TTC549 (cell line): ENCODE measurements around the gene CREBRF.
A peak's percentile ranks its signal among the peaks of the same experiment; 100 is the strongest.
"Not testable (repeated sequence)": the region's sequence is repeated elsewhere in the genome, so short reads cannot be mapped to it uniquely, and the experiment has no call there.

Source experiments
- FAIRE-seq: peaks from 2 replicates; lab custom pipeline; 2012; peaks lifted over from hg19 to GRCh38; lab: Jason Lieb, UNC

CREBRF gene

DNA sequence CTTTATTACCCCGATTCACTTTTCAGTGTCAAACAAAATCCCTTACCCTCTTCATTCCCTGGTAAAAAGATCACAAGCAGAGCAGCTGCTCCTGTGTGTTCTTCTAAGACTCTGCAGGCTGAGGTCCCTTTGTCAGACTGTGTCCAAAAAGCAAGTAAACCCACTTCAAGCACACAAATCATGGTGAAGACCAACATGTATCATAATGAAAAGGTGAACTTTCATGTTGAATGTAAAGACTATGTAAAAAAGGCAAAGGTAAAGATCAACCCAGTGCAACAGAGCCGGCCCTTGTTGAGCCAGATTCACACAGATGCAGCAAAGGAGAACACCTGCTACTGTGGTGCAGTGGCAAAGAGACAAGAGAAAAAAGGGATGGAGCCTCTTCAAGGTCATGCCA is 34.5 kb downstream of the CREBRF start:
- no peak for FAIRE-seq

DNA sequence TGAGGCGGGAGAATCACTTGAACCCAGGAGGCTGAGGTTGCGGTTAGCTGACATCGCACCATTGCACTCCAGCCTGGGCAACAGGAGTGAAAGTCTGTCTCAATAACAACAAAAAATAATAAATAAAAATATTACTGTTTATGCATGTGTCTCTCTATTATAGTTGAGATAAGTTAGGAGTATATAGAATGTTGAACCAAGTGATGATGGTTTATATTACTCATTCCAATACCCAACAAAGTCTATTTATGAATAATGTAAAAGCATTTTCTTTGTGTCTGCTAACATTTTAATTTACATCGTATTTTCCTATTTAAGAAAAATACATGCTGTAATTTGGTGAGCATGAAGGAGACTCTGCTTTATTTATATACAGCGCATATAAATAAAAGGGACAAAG is 35.8 kb downstream of the CREBRF start:
- no peak for FAIRE-seq

DNA sequence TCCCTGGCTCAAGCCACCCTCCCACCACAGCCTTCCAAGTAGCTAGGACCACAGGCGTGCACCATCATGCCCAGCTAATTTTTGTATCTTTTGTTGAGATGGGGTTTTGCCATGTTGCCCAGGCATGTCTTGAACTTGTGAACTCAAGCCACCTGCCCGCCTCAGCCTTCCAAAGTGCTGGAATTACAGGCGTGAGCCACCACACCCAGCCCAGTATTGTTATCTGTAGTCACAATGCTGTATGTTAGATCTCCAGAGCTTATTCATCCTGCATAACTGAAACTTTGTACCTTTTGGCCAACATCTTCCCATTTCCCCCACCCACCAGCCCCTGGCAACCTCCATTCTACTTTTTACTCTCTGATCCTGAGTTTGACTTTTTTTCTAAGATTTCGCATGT is 37.5 kb downstream of the CREBRF start:
- FAIRE-seq, result no peak

- FAIRE-seq, result no peak
These were observed 38.0 kb downstream of the CREBRF start for GRCh38 chr5:173094012-173094661.

DNA sequence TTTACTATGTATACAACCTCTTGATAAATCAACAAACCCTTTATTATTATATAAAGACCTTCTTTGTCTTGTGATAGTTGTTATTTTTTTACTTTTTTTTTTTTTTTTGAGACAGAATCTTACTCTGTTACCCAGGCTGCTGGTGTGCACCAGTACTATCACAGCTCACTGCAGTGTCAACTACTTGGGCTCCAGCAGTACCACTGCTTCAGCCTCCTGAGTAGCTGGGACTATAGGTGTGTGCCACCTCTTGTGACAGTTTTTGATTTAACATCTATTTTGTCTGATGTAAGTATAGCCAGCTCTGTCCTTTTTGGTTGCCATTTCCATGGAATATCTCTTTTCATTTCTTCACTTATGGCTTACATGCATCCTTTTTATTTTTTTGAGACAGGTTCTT is 42.6 kb downstream of the CREBRF start:
- no peak for FAIRE-seq

DNA sequence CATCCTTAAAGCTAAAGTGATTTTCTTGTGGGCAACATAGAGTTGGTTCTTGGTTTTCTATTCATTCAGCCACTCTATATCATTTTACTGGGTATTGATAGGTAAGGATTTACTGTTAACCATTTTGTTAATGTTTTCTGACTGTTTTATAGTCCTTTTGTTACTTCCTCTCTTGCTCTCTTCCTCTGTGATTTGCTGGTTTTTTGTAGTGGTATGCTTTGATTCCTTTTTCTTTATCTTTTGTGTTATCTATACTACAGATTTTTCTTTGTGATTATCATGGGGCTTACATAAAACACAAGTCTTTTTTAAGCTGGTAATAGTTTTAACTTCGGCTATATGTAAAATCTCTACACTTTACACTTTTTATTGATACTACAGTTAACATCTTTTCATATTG is 43.3 kb downstream of the CREBRF start:
- no peak for FAIRE-seq

- FAIRE-seq, result no peak
These were observed 45.1 kb downstream of the CREBRF start for GRCh38 chr5:173101245-173101644.

DNA sequence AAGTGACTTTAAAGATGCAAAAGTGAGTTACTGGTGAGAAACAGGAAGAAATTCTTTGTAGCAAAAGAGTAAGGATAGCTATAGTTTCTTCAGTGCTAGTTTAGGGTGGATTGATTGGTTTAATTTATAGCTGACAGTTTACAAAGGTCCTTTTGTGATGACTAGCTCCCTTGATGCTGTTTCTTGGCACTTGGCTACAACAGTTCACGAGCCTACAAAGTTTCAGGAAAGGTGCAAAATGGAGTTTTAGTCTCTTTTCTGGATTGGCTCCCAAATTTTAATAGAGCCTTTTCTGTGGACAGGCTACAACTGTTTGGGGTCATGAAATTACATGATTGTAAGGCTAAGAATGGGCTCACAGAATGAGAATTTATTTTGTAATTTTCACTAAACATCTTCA is 47.3 kb downstream of the CREBRF start:
- no peak for FAIRE-seq

DNA sequence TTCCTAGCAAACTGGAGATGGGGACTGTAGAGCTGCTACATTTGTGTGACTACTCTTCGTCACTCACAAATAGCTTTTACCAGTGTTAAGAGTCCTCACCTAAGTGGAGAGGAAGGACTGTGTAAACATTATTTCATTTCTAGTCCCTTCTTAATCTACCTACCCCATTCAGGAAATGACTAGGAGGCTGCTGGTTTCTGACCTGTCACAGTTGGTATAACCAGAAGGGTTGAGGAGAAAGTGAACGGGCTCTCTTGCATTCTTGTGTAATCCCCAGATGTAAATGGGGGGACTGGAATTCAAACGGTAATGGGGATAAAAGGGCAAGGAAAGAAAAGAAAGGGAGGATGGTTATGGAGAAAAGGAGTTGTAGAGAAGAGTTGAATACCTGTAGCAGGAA is 52.8 kb downstream of the CREBRF start:
- FAIRE-seq, result no peak

DNA sequence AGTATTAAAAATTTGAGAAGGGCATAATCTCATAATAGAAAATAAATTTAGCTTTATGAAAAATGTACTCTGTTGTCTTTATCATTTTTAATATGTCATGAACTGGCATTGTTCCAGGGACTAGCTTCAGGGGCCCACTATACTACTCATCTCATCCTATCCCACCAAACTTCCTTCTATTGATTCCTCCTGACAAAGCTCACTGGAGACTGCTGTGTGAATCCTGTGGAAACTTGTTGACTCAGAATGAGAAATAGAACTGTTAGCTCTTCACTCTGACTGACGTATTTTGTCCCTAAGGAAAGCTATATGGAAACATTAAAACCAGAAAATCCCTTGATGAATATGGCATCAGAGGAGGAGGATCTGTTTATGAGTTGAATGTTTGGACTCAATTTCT is 58.4 kb downstream of the CREBRF start:
- no peak for FAIRE-seq

DNA sequence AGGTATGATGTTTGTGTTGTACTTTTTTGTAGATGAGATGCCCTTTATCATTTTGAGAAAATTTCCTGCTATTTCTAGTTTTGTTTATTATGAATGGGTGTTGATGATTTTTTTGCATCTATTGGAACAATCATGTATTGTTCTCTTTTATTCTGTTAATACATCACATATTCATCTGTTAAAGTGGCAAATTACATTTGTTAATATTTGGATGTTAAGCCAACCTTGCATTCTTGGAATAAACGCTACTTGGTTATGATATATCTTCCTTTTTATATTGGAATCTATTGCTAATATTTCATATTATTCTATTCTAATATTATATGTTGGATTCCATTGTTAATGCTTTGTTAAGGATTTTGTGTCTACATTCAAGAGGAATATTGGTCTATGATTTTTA is 63.6 kb downstream of the CREBRF start:
- FAIRE-seq, result no peak

- no peak for FAIRE-seq
These were observed 67.3 kb downstream of the CREBRF start for GRCh38 chr5:173123416-173123815.

GRCh38 chr5:173132166-173132565 is 76.0 kb downstream of the CREBRF start:
- FAIRE-seq, result not testable (repeated sequence)

DNA sequence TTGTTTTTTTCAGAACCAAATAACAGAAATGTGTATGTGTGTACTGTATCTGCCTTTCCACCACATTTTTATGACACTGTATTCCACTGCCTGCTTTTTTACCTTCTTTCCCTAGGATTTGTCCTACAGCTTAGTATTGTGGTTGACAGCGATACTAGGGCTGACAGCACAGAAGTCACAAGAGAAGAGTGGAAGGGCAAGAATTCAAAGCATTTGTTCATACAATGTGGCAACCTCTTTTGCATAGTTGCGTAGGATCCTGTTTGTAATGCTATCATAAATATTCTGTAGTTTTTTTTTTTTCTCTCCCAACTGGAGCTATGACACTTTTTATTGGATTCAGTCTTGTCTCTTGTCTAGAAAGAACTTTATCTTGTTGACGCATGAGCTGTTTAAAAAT is 82.6 kb downstream of the CREBRF start:
- FAIRE-seq, result no peak

DNA sequence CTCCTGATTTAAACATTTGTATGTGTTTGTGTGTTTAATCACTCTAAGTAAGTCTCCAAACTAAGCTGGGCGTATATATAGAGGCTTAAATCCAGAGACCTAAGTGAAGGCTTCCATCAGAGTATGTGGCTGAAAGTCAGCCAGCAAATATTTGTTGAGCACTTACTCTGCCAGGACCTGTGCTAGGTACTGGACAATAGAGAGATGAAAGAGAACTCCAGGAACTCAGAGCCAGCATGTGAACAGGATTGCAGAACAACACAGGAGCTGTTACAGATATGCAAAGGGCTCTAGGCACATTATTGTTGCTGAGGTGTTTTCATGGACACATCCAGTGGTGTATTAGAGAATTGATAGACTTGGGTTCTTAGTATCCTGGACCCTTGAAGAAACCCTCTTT is 83.5 kb downstream of the CREBRF start:
- no peak for FAIRE-seq

DNA sequence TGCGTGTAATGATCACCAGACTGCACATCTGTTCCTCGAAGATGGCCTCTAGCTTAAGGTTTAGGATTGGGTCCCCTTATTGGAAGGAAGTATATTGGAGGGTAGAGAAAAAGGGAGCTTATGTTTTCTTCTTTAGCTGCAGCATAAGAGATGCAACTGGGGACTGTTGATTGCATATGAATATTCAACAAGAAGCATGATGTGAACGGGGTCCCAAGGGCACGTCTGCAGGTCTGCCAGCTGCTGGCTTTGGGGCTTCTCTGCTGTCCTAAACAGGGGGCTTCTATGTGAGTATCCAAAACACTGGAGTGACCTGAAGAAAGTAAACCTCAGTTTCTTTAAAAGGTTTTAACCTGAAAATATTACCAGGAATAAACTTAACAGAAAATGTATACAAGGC is 84.6 kb downstream of the CREBRF start:
- FAIRE-seq, result no peak

DNA sequence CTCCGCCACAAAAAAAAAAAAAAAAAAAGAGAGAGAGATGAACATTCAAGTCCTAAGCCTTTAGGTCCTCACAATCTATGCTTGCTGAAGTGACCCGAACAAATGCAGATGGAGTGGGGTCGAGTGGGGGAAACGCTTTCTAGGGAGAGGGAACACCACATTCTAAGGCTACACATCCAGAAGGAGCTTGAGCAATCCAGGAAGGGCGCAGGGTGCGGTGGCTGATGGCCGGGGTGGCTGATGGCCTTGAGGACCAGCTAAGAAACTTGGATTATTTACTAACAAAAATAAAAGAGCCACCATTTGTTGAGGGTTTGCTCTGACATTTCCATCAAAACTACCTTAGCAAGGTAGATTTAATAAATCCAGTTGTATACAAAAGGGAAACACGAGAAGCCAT is 87.4 kb downstream of the CREBRF start:
- no peak for FAIRE-seq

DNA sequence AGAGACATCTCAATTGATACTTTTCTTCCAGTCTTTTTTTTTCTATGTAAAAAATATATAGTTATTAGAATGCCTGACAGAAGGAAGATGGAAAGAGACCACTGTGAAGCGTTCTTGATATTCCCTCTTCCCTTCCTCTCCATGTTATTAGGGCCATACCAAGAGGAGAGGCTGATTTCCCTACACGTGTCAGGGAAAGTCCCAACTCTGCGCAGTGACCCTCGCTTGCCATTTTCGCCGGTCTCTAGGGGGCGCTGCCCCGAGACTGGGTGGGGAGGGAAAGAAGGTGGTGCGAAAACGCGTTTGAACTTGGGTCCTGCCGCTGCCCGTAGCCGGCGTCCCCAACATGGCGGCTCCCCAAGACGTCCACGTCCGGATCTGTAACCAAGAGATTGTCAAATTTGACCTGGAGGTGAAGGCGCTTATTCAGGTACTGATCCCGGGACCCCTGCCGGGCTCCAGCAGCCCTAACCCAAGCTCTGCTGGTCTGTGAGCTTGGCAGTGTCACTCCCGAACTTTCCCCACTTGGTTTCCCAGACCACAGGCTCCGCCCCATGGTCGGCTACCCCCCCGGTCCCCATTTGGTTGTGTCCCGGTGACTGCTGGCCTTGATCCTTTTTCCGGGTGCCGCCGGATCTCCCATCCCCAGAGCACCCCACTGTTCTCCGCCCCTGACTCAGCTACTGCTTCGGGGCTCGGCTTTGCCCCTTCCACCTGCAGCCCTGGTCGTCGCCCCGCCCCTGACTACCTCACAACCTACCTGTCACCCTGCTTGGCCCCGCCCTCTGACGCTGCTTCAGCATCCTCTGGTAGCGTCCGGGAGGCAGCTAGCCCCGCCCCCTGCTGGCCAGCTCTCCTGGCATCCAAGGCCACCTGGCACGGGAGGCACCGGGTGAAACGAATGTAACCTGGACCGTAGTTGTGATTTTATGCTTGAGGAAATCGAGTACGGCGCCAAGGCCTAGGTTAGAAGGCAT is 88.3 kb downstream of the CREBRF start, which contains the start of gene BNIP1:
BNIP1 (plus strand) TSS at position 332 of the 977 bp plus-strand sequence; CDS start at position 347, 15 bp downstream.
- peak; percentile 58 for FAIRE-seq

DNA sequence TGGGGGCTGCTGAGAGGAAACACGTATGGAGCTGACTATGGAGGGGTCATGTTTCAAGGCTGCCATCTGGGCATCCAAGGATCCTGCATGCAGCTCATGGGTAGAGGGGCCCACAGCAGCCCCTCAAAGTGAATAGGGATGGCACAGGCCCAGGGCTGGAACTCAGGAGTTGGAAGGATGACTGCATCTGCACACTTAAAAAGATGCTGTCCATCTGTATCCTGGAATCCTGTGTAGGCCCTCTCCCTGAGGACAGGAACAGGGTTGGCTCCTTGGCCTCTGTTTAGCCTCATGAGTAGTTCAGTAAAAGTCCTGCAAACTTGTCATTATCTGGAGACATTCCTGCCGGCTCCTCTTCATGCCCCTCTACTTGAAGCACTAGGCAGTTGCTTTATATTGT is 92.2 kb downstream of the CREBRF start:
- FAIRE-seq, result no peak

DNA sequence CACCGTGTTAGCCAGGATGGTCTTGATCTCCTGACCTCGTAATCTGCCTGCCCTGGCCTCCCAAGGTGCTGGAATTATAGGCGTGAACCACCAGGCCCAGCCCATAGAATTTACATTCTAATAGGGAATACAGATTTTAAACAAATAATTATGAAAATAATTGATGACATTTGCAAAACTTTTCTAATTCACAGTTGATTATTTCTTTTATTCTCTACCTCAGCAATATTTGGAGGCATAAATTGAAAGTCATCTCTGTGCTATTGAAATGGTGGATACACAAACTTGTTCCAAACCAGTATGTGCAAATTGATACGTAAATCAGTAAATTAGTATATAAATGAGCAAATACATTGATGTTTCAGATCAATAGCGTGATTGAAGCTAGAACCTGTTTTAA is 96.4 kb downstream of the CREBRF start:
- FAIRE-seq, result no peak

DNA sequence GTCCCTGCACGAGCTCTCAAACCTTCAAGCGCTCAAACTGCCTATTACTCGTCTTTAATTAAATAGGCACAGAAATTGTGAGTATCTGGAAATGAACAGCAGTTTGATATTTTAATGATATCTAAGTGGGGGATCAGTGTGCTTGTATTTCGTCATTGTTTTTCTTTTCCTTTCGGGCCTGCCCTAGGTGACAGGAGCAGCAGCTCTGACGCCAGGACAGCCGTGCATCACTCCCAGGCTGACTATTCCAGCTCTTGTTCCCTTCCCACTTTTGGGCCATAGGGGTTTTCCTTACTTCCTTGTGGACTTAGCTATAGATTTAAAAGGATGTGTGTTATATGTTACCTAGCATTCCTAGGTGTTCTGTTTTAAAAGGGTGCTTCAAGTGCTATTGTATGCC is 97.7 kb downstream of the CREBRF start:
- no peak for FAIRE-seq

DNA sequence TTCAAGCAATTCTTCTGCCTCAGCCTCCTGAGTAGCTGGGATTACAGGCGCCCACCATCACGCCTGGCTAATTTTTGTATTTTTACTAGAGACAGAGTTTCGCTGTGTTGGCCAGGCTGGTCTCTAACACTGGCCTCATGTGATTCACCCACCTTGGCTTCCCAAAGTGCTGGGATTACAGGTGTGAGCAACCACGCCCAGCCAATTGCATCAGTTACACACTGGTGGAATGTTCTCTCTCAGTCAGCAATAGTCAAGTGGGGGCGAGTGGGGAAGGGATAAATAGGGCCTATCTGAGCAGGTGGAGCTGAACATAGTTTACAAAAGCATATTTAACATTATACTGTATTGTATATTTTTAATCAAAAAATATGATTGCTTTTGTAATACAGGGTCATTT is 98.5 kb downstream of the CREBRF start:
- FAIRE-seq, result not testable (repeated sequence)

GRCh38 chr5:173155912-173156311 is 99.8 kb downstream of the CREBRF start:
- FAIRE-seq, result no peak

DNA sequence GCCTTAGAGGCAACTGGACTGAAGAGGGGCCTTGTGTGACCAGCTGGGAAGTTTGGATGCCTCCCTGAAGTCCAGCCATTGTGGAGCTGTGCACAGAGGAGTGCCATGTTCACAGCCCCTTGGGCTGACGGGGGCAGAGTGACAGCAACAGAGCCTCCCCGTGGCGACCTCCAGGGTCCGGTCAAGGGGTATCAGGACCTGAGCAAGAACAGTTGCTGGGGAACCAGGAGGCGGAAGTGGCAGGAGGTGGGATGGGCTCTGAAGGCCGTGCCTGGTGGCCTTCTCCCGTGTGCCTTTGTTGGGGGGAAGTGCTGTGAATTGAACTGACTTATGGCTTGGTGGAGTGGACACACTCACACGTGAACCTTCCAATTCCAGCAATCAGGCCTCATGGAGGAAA is 102.2 kb downstream of the CREBRF start:
- no peak for FAIRE-seq
